HCT116 (cell line): Measurements from ENCODE around the gene FGD5. TPM values are rescaled to one million over a fixed set of nuclear protein-coding genes. Genes with fewer than 3 reads are reported as not detected.

Experiments used
- ATAC-seq: fragments of 200-7000 bp; cut with Tn5 transposase; 2 replicates; pipeline ENCODE4 v1.9.1; 2020; ENCODE audit warnings: mild to moderate bottlenecking, moderate library complexity
- BruUV-seq: library from RNA; stranded (reverse); fragments of 400-500 nt; replicated peaks from 2 replicates; lab custom pipeline; 2021; lab: Mats Ljungman, UMichigan
- CTCF ChIA-PET: fragments of 300-600 bp; sonication (Branson Sonifier 250); formaldehyde crosslinking; loops from one replicate; lab custom pipeline; 2021; ENCODE audit warnings: antibody characterized with exemption; lab: Charles Lee
- POLR2A ChIA-PET: fragments of 300-600, 350-600 bp; sonication (Branson Sonifier 250); formaldehyde crosslinking; loops from one replicate; lab custom pipeline; 2021; ENCODE audit warnings: antibody characterized with exemption; lab: Charles Lee
- RAD21 ChIA-PET, 2 experiments: fragments of 300-600 bp; sonication (Branson Sonifier 250); formaldehyde crosslinking; loops; one replicate each; lab custom pipeline; 2023; ENCODE audit warnings: low total read pairs in 2 of 2; ENCODE audit not compliant: uncharacterized antibody in 2 of 2, unreplicated experiment in 2 of 2, low non-redundant PET in 1 of 2; lab: Charles Lee
- DNase-seq: peaks from one replicate; pipeline ENCODE4 v3.0.0-alpha.2; 2010; ENCODE audit warnings: low read depth, low spot score
- H2AFZ ChIP-seq: fragments of 200-600 bp; shearing (Covaris generic), sonication (generic); 2 replicates; pipeline ENCODE4 v1.6.1; 2017; ENCODE audit warnings: low read depth, mixed run types, mixed read lengths, antibody characterized with exemption, low read length; ENCODE audit not compliant: poor library complexity, severe bottlenecking
- H3K27ac ChIP-seq: 2 replicates; pipeline ENCODE4 v1.5.1; 2012; ENCODE audit warnings: low read depth, low read length
- H3K27me3 ChIP-seq: fragments of 200-600 bp; sonication (generic); 2 replicates; pipeline ENCODE4 v1.6.1; 2016; ENCODE audit warnings: mixed run types, low read length, mixed read lengths; ENCODE audit not compliant: insufficient read depth
- H3K36me3 ChIP-seq, 2 experiments: fragments of 200-500 bp in 1 of 2; fragments of 200-600 bp in 1 of 2; sonication (Bioruptor generic) in 1 of 2; sonication (generic) in 1 of 2; 2 replicates each; pipeline versions ENCODE4 v1.5.1 to v1.6.1; 2014 to 2016; ENCODE audit warnings: low read length in 2 of 2, inconsistent platforms in 1 of 2, mixed read lengths in 1 of 2, mixed run types in 1 of 2; ENCODE audit not compliant: insufficient read depth in 2 of 2, control insufficient read depth in 1 of 2
- H3K4me1 ChIP-seq, 2 experiments: fragments of 200-600 bp in 1 of 2; sonication (generic) in 1 of 2; 2 replicates each; pipeline versions ENCODE4 v1.5.1 to v1.6.1; 2012 to 2017; ENCODE audit warnings: low read length in 2 of 2, inconsistent platforms in 1 of 2, mild to moderate bottlenecking in 1 of 2, mixed read lengths in 1 of 2, mixed run types in 1 of 2, moderate library complexity in 1 of 2; ENCODE audit not compliant: insufficient read depth in 2 of 2, control insufficient read depth in 1 of 2
- H3K4me2 ChIP-seq: fragments of 200-600 bp; sonication (generic); 2 replicates; pipeline ENCODE4 v1.6.1; 2017; ENCODE audit warnings: mixed run types, low read length, mixed read lengths
- H3K4me3 ChIP-seq, 2 experiments: fragments of 200-600 bp in 1 of 2; sonication (generic) in 1 of 2; replicated peaks in 1 of 2; 2 replicates each; pipeline ENCODE4 v1.5.1; 2011 to 2016; ENCODE audit warnings: low read length in 2 of 2, control low read depth in 1 of 2, low read depth in 1 of 2, mild to moderate bottlenecking in 1 of 2, mixed read lengths in 1 of 2, mixed run types in 1 of 2
- H3K79me2 ChIP-seq: fragments of 200-600 bp; sonication (generic); 2 replicates; pipeline ENCODE4 v1.6.1; 2017; ENCODE audit warnings: mild to moderate bottlenecking, mixed run types, low read length, moderate library complexity, mixed read lengths; ENCODE audit not compliant: insufficient read depth
- H3K9ac ChIP-seq: fragments of 200-600 bp; sonication (generic); 2 replicates; pipeline ENCODE4 v1.6.1; 2016; ENCODE audit warnings: low read length, mixed read lengths
- H3K9me2 ChIP-seq: fragments of 200-600 bp; sonication (generic), shearing (Covaris generic); 2 replicates; pipeline ENCODE4 v1.6.1; 2017; ENCODE audit warnings: mixed run types, mild to moderate bottlenecking, moderate library complexity; ENCODE audit not compliant: insufficient read depth
- H3K9me3 ChIP-seq, 2 experiments: fragments of 200-500 bp in 1 of 2; fragments of 200-600 bp in 1 of 2; sonication (Bioruptor generic) in 1 of 2; sonication (generic) in 1 of 2; 2 replicates each; pipeline ENCODE4 v1.6.1; 2014 to 2017; ENCODE audit warnings: low read length in 2 of 2, mixed read lengths in 2 of 2, inconsistent platforms in 1 of 2, low read depth in 1 of 2, mild to moderate bottlenecking in 1 of 2, mixed run types in 1 of 2, moderate library complexity in 1 of 2; ENCODE audit not compliant: control insufficient read depth in 1 of 2, insufficient read depth in 1 of 2
- H4K20me1 ChIP-seq: fragments of 200-600 bp; sonication (generic), shearing (Covaris generic); 2 replicates; pipeline ENCODE4 v1.6.1; 2017; ENCODE audit warnings: mixed run types, mild to moderate bottlenecking, moderate library complexity; ENCODE audit not compliant: insufficient read depth
- CBX3 ChIP-seq: IDR thresholded peaks from 2 replicates; pipeline ENCODE4 v1.6.1; 2012; ENCODE audit warnings: low read depth
- EGR1 ChIP-seq: IDR thresholded peaks from 2 replicates; pipeline ENCODE4 v1.6.1; 2012; ENCODE audit warnings: low read depth
- EZH2 ChIP-seq: fragments of 200-600 bp; sonication (generic); IDR thresholded peaks from 2 replicates; pipeline ENCODE4 v1.6.1; 2017; ENCODE audit warnings: antibody characterized with exemption, mixed run types
- FOSL1 ChIP-seq: IDR thresholded peaks from 2 replicates; pipeline ENCODE4 v1.6.1; 2012; ENCODE audit warnings: low read depth
- POLR2A ChIP-seq: IDR thresholded peaks from 2 replicates; pipeline ENCODE4 v1.7.0; 2011; ENCODE audit warnings: borderline replicate concordance; ENCODE audit not compliant: insufficient read depth, insufficient read length; ENCODE audit errors: extremely low read depth
- SP1 ChIP-seq: IDR thresholded peaks from 2 replicates; pipeline ENCODE4 v1.6.1; 2012; ENCODE audit warnings: low read depth
- YY1 ChIP-seq: IDR thresholded peaks from 2 replicates; pipeline ENCODE4 v1.6.1; 2011; ENCODE audit warnings: low read length, low read depth, moderate library complexity, mild to moderate bottlenecking; ENCODE audit not compliant: insufficient replicate concordance; ENCODE audit errors: extremely low read depth
- ZNF274 ChIP-seq: fragments of 200-500 bp; sonication (Bioruptor generic); IDR thresholded peaks from 2 replicates; pipeline ENCODE4 v1.6.1; 2014; ENCODE audit warnings: mild to moderate bottlenecking, low read depth, low read length, inconsistent platforms
- intact Hi-C: fragments of 100-400 bp; cut with micrococcal nuclease; formaldehyde crosslinking; loops from 2 replicates; pipeline ENCODE4 v1.10.0; 2022
- total RNA-seq: library from RNA; stranded (reverse); gene quantifications from one replicate; pipeline ENCODE4 v1.2.1, GENCODE V29; 2021; ENCODE audit not compliant: unreplicated experiment
- TF ChIP-seq, protein P1 (sequence below): IDR thresholded peaks from 2 replicates; pipeline ENCODE4 v1.6.1; 2012; ENCODE audit warnings: low read depth
- TF ChIP-seq, protein P2 (sequence below): IDR thresholded peaks from 2 replicates; pipeline ENCODE4 v1.6.1; 2012

The FGD5 gene
- total RNA-seq, 1 experiment from 2014 or later = 0.22 TPM

DNA sequence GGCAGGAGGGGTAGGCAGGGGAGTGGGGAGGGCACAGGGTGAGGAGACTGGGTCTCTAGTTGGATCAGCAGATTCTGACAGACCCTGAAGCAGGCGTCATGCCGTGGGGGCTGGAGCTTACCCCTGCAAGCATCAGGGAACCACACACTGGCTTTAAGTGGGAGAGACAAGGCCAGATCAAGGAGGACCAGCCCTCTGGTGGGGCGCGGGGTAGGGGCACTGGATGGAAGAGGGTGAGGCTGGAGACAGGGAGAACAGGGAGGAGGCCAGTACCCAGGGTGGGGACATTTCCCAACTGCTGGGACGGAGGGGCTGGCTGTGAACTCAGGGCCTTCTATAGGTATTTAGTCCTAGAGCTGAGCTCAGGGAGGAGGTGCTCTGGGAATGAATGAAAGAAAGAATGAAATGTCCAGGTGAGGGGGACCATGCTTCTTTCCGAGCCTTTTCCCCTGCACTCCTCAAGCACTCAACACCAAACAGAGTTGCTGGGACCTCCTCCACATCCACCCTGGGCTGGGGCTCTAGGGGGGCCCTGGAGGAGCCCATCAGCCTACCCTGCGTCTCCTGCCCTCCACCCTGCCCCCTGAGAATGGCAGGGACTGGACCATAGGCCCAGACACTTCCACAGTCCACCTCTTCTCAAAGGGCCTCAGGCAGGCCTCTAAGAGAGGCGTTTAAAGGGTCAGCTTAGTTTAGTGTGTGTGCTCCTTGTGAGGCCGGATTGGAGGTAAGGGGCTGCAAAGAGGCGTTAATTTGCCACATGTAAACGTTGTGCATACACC lies 49.0 kb upstream of the FGD5 start:
- DNase-seq (no peak), ATAC-seq (no peak)
- Histone ChIP-seq H3K9ac (no peak overlapping the region), H3K9me2 (no peaks in the 10 kb centered on the region), H3K27me3 (no peaks in the 10 kb centered on the region), H3K4me3 (no peak overlapping the region), H3K4me1 (no peaks in the 10 kb centered on the region), H4K20me1 (no peaks in the 10 kb centered on the region), H3K27ac (no peak overlapping the region), H3K36me3 (no peaks in the 10 kb centered on the region), H3K4me2 (no peak overlapping the region), H3K79me2 (no peaks in the 10 kb centered on the region), H2AFZ (no peak overlapping the region), H3K9me3 (no peaks in the 10 kb centered on the region)
- RAD21 ChIA-PET = no interaction called here
- CTCF ChIA-PET = no interaction called here
- intact Hi-C loops = no loop called here
- POLR2A ChIA-PET = no interaction called here
- TF ChIP-seq YY1 = no peak
- TF ChIP-seq SP1 = no peak
- no peak for TF ChIP-seq CBX3
- no peak for TF ChIP-seq POLR2A
- no peak for TF ChIP-seq ZNF274
- TF ChIP-seq FOSL1 = no peak
- BruUV-seq = no TSS peak

DNA sequence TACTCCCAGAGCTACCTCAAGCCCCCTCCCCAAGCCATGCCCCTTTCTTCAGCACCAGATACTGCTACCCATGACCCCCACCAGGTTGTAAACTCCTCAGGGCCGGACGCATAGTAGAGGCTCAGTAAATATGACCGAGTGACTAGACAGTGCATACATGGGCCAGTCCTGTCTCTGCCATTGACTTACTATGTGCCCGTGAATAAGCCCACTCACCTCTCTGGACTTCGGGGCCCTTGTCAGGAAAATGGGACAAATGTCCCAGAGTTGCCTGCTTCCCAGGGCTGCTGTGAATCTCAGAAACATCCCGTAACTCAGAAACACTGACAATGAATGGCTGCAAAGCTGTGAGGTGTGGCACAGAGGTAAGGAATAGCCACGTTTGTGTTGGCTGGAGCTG lies 48.2 kb upstream of the FGD5 start:
- Histone ChIP-seq H3K4me2 (no peak overlapping the region), H3K79me2 (no peaks in the 10 kb centered on the region), H3K27me3 (no peaks in the 10 kb centered on the region), H3K36me3 (no peaks in the 10 kb centered on the region), H3K9me2 (no peaks in the 10 kb centered on the region), H3K4me1 (no peaks in the 10 kb centered on the region), H3K4me3 (no peak overlapping the region), H4K20me1 (no peaks in the 10 kb centered on the region), H3K9ac (no peak overlapping the region), H3K27ac (no peak overlapping the region), H2AFZ (no peak overlapping the region), H3K9me3 (no peaks in the 10 kb centered on the region)
- ChIA-PET CTCF (no interaction called here), RAD21 (no interaction called here), POLR2A (no interaction called here)
- intact Hi-C loops = no loop called here
- BruUV-seq = no TSS peak
- ATAC-seq (no peak), DNase-seq (no peak)
- TF ChIP-seq EGR1 = no peak
- TF ChIP-seq EZH2 = no peak
- TF ChIP-seq, protein P1, sequence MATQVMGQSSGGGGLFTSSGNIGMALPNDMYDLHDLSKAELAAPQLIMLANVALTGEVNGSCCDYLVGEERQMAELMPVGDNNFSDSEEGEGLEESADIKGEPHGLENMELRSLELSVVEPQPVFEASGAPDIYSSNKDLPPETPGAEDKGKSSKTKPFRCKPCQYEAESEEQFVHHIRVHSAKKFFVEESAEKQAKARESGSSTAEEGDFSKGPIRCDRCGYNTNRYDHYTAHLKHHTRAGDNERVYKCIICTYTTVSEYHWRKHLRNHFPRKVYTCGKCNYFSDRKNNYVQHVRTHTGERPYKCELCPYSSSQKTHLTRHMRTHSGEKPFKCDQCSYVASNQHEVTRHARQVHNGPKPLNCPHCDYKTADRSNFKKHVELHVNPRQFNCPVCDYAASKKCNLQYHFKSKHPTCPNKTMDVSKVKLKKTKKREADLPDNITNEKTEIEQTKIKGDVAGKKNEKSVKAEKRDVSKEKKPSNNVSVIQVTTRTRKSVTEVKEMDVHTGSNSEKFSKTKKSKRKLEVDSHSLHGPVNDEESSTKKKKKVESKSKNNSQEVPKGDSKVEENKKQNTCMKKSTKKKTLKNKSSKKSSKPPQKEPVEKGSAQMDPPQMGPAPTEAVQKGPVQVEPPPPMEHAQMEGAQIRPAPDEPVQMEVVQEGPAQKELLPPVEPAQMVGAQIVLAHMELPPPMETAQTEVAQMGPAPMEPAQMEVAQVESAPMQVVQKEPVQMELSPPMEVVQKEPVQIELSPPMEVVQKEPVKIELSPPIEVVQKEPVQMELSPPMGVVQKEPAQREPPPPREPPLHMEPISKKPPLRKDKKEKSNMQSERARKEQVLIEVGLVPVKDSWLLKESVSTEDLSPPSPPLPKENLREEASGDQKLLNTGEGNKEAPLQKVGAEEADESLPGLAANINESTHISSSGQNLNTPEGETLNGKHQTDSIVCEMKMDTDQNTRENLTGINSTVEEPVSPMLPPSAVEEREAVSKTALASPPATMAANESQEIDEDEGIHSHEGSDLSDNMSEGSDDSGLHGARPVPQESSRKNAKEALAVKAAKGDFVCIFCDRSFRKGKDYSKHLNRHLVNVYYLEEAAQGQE = no peak
- TF ChIP-seq, protein P2, sequence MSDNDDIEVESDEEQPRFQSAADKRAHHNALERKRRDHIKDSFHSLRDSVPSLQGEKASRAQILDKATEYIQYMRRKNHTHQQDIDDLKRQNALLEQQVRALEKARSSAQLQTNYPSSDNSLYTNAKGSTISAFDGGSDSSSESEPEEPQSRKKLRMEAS = no peak
- TF ChIP-seq POLR2A = no peak
- TF ChIP-seq ZNF274 = no peak
